OCI-LY1 (cell line): ENCODE data around the gene DPH2.

ENCODE experiments used
- H2AFZ ChIP-seq: fragments of 200-600 bp; sonication (generic), shearing (Covaris generic); 2 replicates; pipeline ENCODE4 v1.6.0; 2014; ENCODE audit warnings: antibody characterized with exemption, mild to moderate bottlenecking, low read length
- H3F3A ChIP-seq: fragments of 200-600 bp; sonication (generic), shearing (Covaris generic); 2 replicates; pipeline ENCODE4 v1.6.0; 2014; ENCODE audit warnings: mild to moderate bottlenecking, antibody characterized with exemption, low read length, moderate library complexity; ENCODE audit not compliant: insufficient read depth
- H3K27ac ChIP-seq: fragments of 200-600 bp; sonication (generic); 2 replicates; pipeline ENCODE4 v1.5.1; 2014; ENCODE audit warnings: low read length, mixed run types, mild to moderate bottlenecking, low read depth; ENCODE audit not compliant: poor library complexity, severe bottlenecking
- H3K27me3 ChIP-seq: fragments of 200-600 bp; sonication (generic); 2 replicates; pipeline ENCODE4 v1.6.0; 2014; ENCODE audit warnings: antibody characterized with exemption, mild to moderate bottlenecking, low read length, moderate library complexity; ENCODE audit not compliant: insufficient read depth
- H3K36me3 ChIP-seq: fragments of 200-600 bp; sonication (generic); 2 replicates; pipeline ENCODE4 v1.6.1; 2014; ENCODE audit warnings: mild to moderate bottlenecking, antibody characterized with exemption, low read length, moderate library complexity, mixed read lengths; ENCODE audit not compliant: insufficient read depth
- H3K4me1 ChIP-seq: fragments of 200-600 bp; sonication (generic); 2 replicates; pipeline ENCODE4 v1.5.1; 2014; ENCODE audit warnings: mild to moderate bottlenecking, low read length, moderate library complexity; ENCODE audit not compliant: insufficient read depth, severe bottlenecking
- H3K4me2 ChIP-seq: fragments of 200-600 bp; sonication (generic), shearing (Covaris generic); 2 replicates; pipeline ENCODE4 v1.6.1; 2014; ENCODE audit warnings: low read length
- H3K4me3 ChIP-seq: fragments of 200-600 bp; sonication (generic); 2 replicates; pipeline ENCODE4 v1.5.1; 2014; ENCODE audit warnings: low read length, low read depth, mild to moderate bottlenecking, mixed read lengths; ENCODE audit not compliant: poor library complexity, severe bottlenecking
- H3K79me2 ChIP-seq: fragments of 200-600 bp; shearing (Covaris generic); 2 replicates; pipeline ENCODE4 v1.6.1; 2016; ENCODE audit warnings: mixed run types, low read length, mixed read lengths; ENCODE audit not compliant: insufficient read depth
- H3K9ac ChIP-seq: fragments of 200-600 bp; sonication (generic), shearing (Covaris generic); 2 replicates; pipeline ENCODE4 v1.6.1; 2014; ENCODE audit warnings: mild to moderate bottlenecking, low read length, mixed read lengths
- H3K9me2 ChIP-seq: fragments of 200-600 bp; sonication (generic), shearing (Covaris generic); 2 replicates; pipeline ENCODE4 v1.6.1; 2014; ENCODE audit warnings: low read depth, mild to moderate bottlenecking, low read length, mixed read lengths
- H3K9me3 ChIP-seq: fragments of 200-600 bp; shearing (Covaris generic); 2 replicates; pipeline ENCODE4 v1.6.1; 2014; ENCODE audit warnings: low read length, mixed read lengths
- H4K20me1 ChIP-seq: fragments of 200-600 bp; sonication (generic), shearing (Covaris generic); 2 replicates; pipeline ENCODE4 v1.6.0; 2016; ENCODE audit warnings: mild to moderate bottlenecking, low read length; ENCODE audit not compliant: insufficient read depth
- EZH2 ChIP-seq: fragments of 200-600 bp; sonication (generic), shearing (Covaris generic); IDR thresholded peaks from 2 replicates; pipeline ENCODE4 v1.8.0; 2017; ENCODE audit warnings: borderline replicate concordance, mixed run types, mild to moderate bottlenecking, antibody characterized with exemption, low read length, moderate library complexity, mixed read lengths
- TF ChIP-seq, protein P1 (sequence below): fragments of 200-600 bp; sonication (generic), shearing (Covaris generic); IDR thresholded peaks from 2 replicates; pipeline ENCODE4 v1.5.1; 2017; ENCODE audit warnings: mild to moderate bottlenecking, antibody characterized with exemption, low read length, moderate library complexity, mixed read lengths

The DPH2 gene

DNA sequence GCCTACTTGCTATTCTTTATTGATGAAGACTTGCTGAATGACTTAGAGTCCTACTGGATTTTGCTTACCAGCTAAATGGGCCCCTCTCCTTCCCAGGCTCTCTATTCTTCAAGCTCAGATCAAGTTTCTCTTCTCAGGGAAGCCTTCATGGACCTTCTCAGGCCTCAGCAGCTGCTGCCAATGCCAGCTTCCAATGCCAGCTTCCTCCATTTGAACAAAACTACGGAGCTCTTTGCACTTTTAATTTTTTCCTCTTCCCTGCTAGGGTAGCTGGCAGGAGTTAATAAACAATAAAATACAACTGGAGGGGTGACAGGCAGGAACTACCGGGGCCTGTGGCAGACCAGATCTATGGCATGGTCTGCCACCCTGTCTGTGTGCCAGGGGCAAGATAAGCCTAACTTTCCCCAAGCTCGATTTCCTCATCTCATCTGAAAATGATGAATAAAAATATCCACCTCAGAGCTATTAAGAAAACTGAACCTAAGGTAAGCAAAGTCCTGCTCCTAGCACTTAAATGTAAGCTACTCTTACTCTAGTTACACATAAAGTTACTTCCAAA lies 24.1 kb upstream of the DPH2 start:
- Histone ChIP-seq H3K9ac (peak overlapping the region; percentile 90), H3K4me2 (peak overlapping the region; percentile 82), H3K27ac (no peak overlapping the region), H3K4me1 (peaks cover 31% of the 10 kb centered on the region), H3F3A (no peaks in the 10 kb centered on the region), H3K36me3 (peaks cover 11% of the 10 kb centered on the region; the same call in 1 of the 2 replicates), H2AFZ (peak overlapping the region; percentile 61; the same call in 1 of the 2 replicates), H3K4me3 (peak overlapping the region; percentile 85), H3K9me2 (no peaks in the 10 kb centered on the region), H3K79me2 (no peaks in the 10 kb centered on the region), H3K27me3 (no peaks in the 10 kb centered on the region), H3K9me3 (no peaks in the 10 kb centered on the region), H4K20me1 (no peaks in the 10 kb centered on the region)
- no peak for TF ChIP-seq EZH2
- TF ChIP-seq, protein P1, sequence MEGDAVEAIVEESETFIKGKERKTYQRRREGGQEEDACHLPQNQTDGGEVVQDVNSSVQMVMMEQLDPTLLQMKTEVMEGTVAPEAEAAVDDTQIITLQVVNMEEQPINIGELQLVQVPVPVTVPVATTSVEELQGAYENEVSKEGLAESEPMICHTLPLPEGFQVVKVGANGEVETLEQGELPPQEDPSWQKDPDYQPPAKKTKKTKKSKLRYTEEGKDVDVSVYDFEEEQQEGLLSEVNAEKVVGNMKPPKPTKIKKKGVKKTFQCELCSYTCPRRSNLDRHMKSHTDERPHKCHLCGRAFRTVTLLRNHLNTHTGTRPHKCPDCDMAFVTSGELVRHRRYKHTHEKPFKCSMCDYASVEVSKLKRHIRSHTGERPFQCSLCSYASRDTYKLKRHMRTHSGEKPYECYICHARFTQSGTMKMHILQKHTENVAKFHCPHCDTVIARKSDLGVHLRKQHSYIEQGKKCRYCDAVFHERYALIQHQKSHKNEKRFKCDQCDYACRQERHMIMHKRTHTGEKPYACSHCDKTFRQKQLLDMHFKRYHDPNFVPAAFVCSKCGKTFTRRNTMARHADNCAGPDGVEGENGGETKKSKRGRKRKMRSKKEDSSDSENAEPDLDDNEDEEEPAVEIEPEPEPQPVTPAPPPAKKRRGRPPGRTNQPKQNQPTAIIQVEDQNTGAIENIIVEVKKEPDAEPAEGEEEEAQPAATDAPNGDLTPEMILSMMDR, result no peak

DNA sequence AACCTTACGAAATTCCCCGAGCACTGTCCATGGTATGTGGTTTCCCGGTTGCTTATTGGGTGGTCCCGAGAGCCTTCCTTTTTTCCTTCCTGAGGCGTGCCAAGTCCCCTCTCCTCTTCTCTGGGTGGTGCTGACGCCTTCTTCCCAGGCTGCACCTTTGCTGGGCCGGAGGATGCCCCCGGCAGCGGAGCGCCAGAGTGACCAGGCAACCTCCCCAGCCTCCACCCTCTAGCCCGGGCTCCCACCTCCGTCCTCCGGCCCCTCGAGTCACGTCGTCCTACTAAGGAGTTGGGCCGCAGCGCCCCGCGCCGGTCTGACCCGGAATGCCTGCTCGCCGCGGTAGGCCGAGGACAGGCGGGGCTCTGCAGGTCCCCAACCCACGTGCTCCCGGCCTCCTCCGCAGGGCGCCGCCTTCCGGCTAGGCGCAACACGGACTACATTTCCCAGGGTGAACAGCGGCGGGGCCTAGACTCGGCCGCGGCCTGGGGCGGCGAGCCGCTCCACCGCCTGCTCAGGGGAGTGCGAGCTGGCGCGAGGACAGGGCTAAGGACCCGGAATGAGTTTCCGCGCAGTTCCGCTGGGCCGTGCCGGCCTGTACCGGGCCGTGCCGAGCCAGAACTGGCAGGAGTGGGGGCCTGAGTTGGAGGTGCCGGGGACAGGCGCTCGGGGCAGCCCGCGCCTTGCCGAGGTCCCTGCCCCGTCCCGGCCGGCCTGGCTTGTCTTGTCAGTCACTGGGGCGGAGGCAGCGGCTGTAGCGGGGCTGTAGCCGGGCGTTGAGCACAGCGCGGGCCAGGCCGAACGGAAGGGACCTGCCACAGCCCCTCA lies 23.4 kb upstream of the DPH2 start, which contains the start of gene IPO13:
IPO13 (plus strand) TSS at position 715 of the 825 bp plus-strand sequence. CDS start 651 bp downstream, outside the sequence.
- H3K9ac ChIP-seq, result peak within 1 kb of the TSS; percentile 90
- H2AFZ ChIP-seq, result peak within 1 kb of the TSS; percentile 61; the same call in 1 of the 2 replicates
- H3K27me3 ChIP-seq, result no peaks in the 10 kb centered on the region
- H3K27ac ChIP-seq, result peak within 1 kb of the TSS; percentile 71
- H3K4me3 ChIP-seq, result peak within 1 kb of the TSS; percentile 85
- H3K36me3 ChIP-seq, result peaks cover 11% of the 10 kb centered on the region; the same call in 1 of the 2 replicates
- H3K4me1 ChIP-seq, result peaks cover 31% of the 10 kb centered on the region
- no peaks in the 10 kb centered on the region for H3F3A ChIP-seq
- no peaks in the 10 kb centered on the region for H3K9me2 ChIP-seq
- no peak for TF ChIP-seq EZH2
- TF ChIP-seq, protein P1, result peak; percentile 82
- no peaks in the 10 kb centered on the region for H3K79me2 ChIP-seq
- peak within 1 kb of the TSS; percentile 82 for H3K4me2 ChIP-seq
- H4K20me1 ChIP-seq, result no peaks in the 10 kb centered on the region
- H3K9me3 ChIP-seq, result no peaks in the 10 kb centered on the region

DNA sequence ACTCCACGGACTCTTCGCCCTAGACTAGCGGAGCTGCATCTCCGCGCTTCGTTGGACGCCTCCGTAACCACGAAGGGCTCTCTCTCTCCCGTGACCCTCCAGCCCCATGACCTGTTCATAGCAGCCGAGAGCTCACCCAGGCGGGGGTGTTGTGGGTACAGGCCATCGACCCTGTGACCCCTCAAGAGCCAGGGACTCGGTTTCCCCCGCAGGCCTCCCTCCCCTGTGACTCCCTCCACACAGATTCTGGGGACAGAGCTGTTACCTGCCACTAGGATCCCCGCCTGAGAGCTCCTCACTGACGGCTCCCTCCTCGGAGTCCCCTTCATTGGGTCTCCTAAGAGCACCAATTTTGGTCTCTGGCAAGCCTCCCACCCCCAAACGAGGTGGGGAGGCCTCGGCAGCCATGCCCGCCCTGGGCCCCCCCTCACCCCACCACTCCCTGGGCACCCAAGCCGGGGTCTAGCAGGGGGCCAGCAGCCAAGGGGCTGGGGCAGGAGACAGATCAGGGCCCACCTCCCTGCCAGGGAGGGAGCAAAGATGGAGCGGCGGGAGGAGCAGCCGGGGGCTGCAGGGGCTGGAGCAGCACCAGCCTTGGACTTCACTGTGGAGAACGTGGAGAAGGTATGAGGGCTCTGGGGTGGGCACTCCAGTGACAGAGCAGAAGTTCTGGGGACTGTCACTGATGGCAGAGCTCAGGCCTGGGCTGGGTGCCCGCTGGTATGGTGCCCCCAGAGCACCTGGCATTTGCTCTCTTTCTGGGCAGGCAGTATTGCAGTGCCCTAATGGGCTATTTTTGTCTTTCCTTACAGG lies 22.5 kb upstream of the DPH2 start:
- TF ChIP-seq, protein P1, result no peak
- TF ChIP-seq EZH2, result no peak
- Histone ChIP-seq H3K9me3 (no peaks in the 10 kb centered on the region), H3K36me3 (peaks cover 11% of the 10 kb centered on the region; the same call in 1 of the 2 replicates), H2AFZ (no peak overlapping the region), H3K79me2 (no peaks in the 10 kb centered on the region), H3K27me3 (no peaks in the 10 kb centered on the region), H3K27ac (peak overlapping the region; percentile 71), H3K4me1 (peaks cover 31% of the 10 kb centered on the region), H3K9ac (peak overlapping the region; percentile 90), H4K20me1 (no peaks in the 10 kb centered on the region), H3F3A (no peaks in the 10 kb centered on the region), H3K9me2 (no peaks in the 10 kb centered on the region), H3K4me2 (peak overlapping the region; percentile 82), H3K4me3 (peak overlapping the region; percentile 85)
